HG03139 (cell line): ENCODE results near the gene SEMA3F.

Source experiments
- ATAC-seq: cut with Tn5 transposase; IDR thresholded peaks from one replicate; pipeline ENCODE4 v1.9.1; 2021; ENCODE audit not compliant: unreplicated experiment

Gene SEMA3F

DNA sequence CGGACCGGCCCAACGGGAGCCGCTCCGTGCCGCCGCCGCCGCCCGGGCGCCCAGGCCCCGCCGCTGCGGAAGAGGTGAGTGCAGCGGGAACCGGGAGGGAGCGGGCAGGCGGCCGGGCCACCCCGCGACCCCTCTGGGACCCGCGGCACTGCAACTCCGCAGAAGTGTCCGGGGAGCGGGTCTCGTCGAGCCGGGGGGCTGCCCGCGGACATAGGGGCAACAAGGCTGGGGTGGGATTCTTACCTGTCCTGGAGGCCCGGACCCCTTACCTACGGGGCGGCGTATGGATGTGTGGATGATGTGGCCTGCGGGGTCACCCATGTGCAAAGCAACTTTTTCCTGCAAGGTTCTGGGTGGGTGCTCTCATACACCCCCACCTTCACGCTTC lies 361 bp downstream of the SEMA3F start:
- no peak for ATAC-seq

DNA sequence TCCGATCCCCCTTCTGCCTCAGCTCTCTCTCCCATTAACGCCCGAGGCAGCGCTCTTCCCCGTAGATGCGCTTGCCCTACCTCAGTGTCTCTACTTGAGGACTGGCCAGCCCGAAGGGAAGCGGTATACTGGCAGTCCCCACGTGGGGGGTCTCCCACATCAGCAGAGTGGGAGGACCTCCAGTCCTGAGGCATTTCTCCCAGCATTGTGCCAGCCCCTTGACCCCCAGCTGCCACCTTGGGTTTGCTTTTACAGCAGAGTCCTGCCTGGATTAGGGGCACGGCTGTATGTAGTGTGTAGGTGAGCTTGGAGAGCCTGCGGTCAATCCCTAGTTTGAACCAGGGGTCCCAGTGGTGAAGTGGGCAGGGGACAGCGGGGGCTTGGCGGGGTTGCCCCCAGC lies 767 bp downstream of the SEMA3F start:
- ATAC-seq, result no peak

DNA sequence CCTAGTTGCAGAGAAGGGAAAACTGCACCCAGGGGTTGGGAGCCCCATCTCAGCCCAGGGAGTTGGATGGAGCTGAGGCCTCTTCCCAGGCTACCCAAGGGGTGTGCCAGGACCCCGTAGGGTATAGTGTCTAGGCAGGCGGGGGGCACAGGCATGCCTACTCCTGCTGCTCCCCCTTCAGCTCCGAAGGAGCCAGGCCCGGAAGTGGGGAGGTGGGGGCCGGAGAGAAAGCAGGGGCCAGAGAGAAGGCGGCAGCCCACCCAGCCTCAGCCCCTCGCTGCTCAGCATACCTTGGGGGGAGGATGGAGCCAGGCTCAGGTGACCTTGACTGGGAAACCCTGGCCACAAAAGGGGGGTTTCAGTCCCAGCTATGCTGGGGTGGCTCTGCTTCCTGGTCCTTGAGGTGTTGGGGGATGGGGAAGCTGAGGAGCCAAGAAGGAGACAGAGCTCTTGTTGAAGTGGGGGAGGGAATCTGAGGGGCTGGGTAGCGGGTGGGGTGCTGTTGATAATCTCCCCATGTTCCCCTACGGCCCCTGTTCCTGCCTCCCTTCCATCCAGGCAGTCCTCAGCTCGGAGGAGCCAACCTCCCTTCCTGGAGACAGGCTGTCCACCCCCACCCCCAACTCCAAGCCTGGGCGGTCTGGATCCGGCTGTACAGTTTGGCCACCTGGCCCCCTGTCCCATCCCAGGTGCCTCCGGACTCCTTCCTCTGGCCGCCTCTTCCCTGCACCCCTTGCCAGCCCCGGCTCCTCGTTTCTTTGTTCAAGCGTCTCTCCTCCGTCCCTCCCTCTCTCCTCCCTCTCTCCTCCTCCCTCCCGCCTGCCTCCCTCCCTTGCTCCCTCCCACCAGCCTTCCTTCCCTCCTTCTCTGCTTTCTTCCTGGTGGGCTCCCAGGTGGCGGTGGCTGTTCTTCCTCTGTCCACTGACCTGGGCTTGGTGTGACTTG lies 1.7 kb downstream of the SEMA3F start:
- no peak for ATAC-seq

DNA sequence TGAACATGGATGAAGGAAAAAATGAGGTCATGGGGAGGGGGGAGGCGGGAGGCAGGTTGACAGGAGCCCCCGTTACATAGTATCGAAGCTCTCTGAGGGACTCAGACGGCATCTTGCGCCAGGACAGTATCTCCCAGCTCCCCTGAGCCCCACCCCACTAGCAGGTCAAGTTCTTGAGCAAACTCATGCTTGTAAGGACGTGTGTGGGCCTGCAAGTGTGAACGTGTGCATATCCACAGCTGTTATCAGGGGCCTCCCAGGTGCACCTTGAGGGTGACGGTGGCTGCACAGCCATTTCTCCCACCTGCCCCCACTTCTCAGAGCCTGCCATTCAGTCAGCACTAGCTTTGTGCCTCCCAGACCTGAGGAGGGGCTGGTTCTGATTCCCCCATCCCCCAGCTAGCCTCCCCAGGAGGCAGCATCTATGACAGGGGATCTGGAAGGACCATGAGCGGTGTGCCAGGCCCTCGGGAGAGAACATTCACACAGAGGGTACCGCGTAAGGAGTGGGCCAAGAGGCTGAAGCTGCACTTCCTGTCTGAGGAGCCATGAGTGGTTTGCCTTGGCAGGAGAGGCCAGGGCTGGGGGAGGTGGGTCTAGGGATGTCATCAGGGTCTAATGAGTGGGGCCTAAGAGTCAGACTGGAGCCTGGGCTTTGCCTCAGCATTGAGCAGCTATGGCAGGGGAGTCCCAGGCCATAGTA lies 2.9 kb downstream of the SEMA3F start:
- ATAC-seq, result no peak

DNA sequence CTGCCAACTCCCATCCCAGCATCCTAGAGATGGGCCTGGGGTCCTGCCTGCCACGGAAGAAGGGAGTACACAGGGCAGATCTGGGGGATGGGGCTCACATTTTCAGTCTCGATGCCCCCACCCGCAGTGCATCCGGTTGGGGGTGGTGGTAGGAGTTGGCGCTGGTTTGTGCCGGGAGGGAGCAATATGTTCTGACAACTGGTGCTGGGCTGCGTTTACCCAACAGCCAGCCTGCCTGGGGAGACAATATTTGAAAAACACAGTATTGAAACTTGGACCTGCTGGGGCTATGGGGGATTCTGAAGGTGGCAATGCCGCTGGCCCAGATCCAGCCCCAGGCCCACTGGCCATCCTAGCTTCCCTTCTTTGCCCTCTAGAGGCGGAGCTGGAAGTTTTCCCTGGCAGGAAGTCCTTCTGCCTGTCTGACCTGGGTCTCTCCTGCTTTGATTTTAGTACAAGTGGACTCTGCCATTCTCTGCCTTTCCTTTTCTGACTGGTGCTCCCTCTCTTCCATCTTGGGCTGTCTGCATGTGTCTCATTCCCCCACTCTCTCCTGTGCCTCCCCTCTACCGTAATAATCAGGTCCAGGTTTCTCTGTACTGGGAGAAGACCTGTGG lies 3.5 kb downstream of the SEMA3F start:
- ATAC-seq, result no peak

DNA sequence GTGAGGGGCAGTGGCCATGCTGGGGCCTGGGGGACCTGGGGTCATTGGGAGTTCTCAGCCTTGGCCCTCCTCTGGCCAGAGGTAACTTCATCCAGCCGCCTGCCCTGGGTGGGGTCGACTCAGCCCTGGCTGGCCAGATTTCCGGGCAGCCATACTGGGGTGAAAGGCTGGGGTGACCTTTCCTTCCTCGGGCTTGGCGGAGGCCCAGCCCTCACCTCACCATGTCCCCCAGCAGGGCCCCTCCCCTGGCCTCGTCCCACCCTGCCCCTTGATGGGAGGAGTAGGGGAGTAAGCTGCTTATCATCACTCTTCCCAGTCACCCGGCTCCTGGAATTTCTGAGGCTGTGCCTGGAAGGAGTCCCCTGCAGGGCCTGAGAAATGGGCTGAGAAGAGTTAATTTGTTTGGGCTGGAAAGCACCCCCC lies 5.4 kb downstream of the SEMA3F start:
- ATAC-seq, result no peak

DNA sequence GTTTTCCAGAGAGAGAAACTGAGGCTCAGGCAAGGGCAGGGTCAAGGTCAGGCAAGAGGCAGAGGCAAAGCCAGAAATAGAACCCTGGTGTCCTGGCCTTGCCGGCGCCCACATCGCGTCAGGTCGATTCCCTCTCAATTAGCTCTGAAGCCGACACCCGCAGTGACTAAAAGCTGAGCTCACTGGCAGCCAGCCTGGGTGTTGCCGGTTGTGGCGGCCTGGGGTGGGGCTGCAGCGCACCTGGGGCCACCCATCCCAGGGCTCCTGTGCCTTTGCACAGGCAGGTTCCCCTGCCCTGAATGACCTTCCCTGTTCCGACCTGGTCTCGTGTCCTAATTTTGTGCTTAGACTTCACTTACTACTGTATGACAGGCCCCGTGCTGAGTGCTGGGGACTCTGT lies 6.2 kb downstream of the SEMA3F start:
- ATAC-seq, result no peak

DNA sequence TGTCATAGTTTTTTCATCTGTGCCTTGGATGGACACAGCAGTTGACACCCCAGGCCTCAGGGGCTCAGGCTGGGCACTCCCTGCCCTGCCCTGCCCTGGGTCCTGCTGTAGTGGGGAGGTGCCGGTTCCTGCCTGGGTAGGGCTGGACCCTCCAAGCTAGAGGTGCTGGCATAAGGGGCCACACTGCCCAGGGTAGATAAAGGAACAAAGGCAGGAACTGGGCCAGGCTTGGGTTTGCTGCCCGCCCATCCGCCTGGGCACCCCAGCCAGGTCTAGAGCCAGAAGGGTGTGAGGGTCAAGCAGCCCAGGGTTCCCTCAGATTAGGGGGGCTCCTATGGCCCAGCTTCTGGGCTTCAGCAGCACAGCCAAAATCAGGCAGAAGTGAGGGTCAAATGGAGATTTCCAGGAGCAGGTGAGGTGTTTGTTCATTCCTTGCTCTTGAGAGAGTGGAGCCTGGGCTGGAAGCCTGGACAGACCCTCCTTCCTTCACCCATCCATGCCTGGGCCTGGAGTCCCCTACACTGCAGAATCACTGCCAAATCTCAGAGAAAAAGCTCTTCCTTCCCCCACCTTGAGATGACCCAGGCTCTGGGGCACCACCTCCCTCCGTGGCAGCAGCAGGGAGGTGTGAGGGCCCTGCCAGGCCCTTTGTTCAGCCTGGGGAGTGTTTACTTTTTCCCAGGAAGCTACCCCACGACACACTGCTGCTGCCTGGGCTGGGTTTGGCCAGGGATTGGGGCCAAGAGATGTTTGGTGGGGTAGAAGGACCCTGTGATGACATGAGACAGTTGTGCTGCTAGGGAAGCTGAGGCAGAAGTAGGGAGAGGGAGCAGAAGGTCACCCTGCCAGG lies 7.1 kb downstream of the SEMA3F start:
- no peak for ATAC-seq

DNA sequence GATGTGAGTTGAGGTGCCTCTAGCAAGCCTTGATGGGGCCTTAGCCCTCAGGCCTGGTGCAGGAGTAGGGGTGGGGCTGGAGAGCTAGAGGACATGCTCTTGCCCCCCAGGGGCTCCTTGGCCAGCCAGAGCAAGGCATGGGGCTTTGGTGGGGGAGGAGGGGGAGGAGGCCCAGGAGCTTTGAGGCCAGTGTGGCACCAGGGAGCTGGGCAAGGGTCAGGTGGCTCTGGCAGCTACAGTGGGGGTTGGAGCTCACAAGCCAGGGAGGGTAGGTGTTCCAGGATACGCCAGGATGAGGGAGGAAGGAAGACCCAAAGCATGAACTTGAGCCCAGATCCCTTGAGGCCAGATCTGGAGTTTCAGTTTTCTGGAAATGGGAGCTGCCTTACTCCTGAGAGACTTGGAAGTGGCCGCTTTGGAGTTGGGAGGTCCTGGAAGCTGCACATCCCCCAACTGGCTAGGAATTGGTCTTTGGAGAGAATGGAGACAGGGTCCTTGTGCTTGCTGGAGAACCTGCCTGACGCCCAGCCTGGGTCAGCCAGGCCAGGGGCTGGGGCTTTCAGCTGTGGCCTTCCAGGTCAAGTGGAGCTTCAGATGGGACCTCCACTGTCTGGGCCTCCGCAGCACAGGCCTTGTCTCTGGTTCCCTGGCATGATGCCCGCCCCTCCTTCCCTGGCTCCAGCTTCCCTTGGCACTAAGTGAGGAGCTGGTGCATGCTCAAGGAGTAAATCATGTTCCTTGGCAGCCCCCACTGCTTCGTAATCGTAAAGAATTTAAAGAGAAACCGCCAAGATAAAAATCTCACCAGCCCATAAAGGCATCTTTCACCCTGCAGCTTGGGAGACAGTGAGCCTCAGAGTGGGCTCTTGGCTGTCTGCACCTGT lies 8.7 kb downstream of the SEMA3F start:
- no peak for ATAC-seq

DNA sequence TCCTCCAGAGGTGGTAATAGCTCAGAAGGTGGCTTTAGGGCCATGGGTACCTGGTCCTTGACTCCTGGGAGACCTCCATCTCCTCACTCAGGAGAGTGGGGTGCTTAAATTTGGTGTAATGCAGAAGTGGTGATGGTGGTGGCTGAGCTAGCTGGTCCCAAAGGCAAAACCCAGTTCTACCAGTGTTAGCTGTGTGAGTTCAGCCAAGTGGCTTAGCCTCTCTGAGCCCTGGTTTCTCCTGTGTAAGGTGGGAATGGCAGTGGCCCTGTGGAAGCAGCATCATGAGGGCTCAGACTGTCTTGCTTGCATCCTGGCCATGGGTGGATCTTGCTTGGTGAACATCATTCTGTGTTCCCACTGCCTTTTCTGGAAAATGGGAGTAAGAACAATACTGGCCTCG lies 9.4 kb downstream of the SEMA3F start:
- ATAC-seq, result no peak

DNA sequence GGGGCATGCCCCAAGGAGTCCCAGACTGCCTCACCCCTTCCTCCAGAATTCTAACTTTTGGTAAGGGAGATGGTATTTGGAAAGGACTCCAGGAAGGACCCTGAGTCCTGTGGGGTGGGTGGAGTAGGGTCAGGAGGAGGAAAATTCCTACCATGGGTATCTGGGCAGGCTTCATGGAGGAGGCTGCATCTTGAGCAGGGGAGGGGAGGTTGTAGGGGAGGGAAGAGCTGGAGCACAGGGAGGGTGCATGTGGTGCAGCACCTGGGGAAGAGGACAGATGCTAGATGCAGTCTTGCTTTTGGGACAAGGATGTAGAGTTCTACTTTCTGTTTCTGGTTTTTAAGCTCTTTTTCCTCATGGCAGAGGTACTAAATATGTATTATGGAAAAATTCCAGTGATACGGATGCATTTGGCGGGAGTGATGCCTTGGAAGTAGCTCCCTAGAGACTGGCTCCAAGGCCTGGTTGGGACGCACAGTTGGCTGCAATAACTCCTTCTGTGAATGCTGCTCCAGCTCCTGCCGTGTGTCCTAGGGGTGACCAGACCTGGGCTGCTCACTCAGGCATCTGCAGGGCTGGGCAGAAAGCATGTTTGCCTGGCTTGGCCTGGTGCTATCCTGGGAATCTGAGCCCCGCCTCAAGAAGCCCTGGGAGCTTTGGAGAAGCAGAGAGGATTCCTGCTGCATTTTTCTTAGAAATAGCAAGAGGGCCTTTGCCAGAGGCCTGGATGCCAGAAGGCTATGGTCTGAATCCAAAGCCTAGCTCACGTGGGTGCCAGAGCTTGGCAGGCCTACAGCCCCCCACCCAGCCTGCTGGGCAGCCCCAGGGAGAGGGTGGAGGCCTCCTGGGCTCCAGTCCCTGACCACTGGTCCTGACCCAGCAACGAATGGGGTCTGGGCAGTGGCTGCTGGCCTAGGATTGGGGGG lies 10.1 kb downstream of the SEMA3F start:
- ATAC-seq, result no peak

DNA sequence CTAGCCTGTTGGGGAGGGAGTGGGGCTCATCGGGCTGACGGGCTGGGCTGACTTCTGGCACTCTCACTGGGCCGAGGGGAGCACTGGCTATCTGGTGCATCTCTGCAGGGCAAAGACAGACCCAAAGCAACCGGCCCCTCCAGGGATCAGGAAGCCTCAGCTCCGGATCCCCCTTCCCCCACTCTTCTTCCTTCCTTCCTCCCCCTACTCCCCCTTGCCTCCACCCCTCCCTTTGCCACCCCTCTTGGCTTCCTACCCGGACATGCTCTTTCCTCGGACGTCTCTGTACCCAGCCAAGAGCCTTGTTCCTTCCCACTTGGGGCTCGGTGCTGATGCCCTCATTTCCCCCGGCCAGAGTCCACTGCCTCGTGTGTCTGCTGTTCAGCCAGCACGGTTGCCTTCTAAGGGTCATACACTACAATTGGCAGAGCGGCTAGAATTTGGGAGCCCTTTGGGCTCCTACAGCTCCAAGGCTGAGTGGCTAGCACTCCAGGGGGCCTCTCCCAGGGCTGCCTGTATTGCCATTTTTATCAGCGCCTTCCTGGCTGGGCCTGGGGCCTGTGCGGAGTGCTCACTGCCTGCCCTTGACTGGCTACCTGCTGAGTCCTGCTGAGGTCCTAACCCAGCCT lies 10.9 kb downstream of the SEMA3F start:
- ATAC-seq, result no peak

DNA sequence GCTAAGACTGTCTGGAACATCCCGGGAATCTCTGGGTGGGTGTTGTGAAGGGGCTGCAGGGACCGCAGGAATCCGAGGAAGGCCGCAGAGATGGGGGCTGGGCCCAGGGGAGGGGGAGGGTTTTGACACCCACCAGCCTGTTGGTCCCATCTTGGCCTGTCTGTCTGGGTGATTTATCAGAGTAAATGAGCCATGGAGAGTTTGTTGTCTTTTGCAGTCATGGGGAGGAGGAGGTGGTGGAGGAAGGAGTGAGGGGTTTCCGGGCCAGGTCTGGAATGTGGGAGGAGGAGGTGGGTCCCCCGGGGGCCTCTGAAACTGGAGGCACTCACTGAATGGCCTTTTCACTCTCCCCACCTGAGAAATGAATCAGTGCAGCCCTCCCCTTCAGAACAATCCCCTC lies 11.5 kb downstream of the SEMA3F start:
- no peak for ATAC-seq

DNA sequence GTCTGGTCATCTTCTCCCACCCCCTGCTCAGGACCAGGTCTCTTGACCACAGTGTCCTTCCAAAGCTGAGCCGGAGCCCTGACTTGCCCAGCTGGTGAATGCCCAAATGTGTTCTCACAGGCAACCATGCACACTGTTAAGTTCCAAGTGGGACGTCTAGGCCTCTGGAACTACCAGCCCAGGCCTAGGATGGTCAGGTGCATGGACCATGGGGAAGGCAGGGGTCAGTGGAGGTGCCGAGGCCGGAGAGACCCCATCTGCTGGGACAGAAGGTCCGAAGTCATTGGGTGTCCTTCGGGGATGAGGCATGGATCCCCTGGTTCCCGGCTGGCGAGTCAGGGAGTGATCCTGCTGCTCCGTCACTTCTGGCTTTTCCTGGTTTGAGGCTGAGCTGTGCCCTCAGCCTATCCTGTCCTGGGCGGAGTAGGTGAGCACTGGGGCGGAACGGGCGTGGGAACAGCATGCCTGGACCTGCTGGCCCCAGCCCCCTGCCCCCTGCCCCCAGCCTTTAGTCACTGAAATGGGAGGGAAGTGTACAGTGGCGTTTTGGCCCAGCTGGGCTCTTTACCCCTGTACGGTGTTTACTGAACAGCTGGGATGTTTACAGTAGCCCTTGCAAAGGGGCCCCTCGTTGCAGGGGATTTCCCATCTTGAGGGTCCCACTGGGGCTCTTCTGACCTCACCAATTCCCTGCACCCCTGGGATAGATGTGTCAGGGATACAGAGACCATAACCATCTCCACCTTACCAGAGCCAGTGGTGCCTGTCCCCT lies 12.1 kb downstream of the SEMA3F start:
- no peak for ATAC-seq

DNA sequence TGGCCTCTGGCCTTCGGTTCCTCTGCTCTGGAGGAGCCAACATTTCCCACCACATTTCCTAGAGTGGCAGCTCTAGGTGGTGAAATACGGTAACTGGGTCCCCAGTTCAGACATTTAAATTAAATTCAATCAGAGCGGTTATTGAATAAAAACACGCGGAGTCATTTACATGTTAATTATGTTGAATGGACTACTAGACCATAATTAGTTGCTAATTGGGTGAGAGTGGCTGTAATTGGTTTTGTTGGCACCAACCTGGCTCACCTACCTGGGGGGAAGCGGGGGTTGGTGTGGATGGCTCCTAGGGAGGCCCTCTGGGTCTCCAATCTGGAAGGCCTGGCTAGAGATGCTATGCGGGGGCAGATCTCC lies 12.7 kb downstream of the SEMA3F start:
- no peak for ATAC-seq

DNA sequence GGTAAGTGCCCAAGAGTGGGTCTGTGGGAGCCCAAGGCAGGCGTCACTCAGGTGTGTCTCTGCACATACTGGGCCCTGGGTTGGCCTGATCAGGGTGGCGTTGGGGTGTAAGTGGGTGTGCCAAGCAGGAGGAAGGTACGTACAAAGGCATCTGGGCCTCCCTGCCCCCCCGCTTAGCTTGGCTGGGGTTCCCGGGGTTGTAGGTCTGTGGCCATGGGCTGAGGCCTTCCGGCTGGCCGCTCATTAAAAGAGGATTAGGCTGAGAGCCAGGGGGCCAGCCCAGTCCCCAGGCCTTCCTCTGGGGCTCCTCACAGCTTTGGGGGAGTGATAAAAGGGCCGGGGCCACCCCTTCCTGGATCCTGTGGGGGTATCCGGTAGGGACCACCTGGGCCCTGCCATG lies 13.3 kb downstream of the SEMA3F start:
- no peak for ATAC-seq

DNA sequence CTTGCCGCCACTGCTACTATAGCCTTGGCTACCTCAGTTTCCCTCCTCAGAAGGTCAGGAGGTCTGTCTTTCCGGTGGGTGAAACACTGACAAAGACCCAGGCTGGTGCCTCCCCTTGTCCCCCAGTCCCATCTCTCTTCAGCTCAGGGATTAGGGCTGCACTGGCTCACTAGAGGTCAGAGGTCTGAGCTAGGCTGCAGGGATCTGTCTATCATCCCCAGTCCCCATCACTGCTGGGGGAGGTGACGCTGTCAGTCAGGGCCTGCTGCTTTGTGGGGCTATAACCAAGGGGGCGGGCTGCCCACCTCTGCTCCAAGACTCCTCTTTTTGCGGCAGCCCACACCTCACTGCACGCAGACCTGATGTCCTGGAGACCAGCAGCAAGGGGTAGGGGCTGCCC lies 13.7 kb downstream of the SEMA3F start:
- ATAC-seq, result no peak
